K562 (cell line): Measurements from ENCODE around the gene LAT. TPM values are rescaled to one million over a fixed set of nuclear protein-coding genes. Genes with fewer than 3 reads are reported as not detected.

Experiments
- ARID3A ChIP-seq: IDR thresholded peaks from 2 replicates; pipeline ENCODE4 v1.6.1; 2012; ENCODE audit warnings: low read depth, low read length, improper control_type of control experiment, borderline replicate concordance
- CHD1 ChIP-seq: fragments of 200-600 bp; sonication (generic); IDR thresholded peaks from one replicate; pipeline ENCODE4 v1.6.1; 2012; ENCODE audit warnings: mild to moderate bottlenecking, moderate library complexity, low read length, inconsistent platforms
- GTF2E2 ChIP-seq: fragments of 200-800 bp; sonication (Bioruptor generic); IDR thresholded peaks from 2 replicates; pipeline ENCODE4 v1.6.1; 2016; ENCODE audit warnings: missing genetic modification characterization, missing compliant biosample characterization
- HMG20A ChIP-seq: fragments of 450-650 bp; formaldehyde crosslinking; conservative IDR thresholded peaks from 2 replicates; pipeline ENCODE4 v1.4.0; 2020; ENCODE audit warnings: mild to moderate bottlenecking, mixed read lengths
- MTA2 ChIP-seq: fragments of 450-650 bp; IDR thresholded peaks from 2 replicates; pipeline ENCODE4 v1.6.1; 2016; ENCODE audit warnings: low read depth
- NR2F6 ChIP-seq: fragments of 450-650 bp; formaldehyde crosslinking; IDR thresholded peaks from 2 replicates; pipeline ENCODE4 v1.4.0; 2020; ENCODE audit warnings: mild to moderate bottlenecking
- OTX1 ChIP-seq: fragments of 450-650 bp; formaldehyde crosslinking; IDR thresholded peaks from 2 replicates; pipeline ENCODE4 v1.4.0; 2022; ENCODE audit warnings: mild to moderate bottlenecking
- PYGO2 ChIP-seq: fragments of 450-650 bp; IDR thresholded peaks from 2 replicates; pipeline ENCODE4 v1.6.1; 2016; ENCODE audit warnings: mild to moderate bottlenecking, missing genetic modification characterization, moderate library complexity, missing compliant biosample characterization
- SNRNP70 ChIP-seq: fragments of 200-400 bp; formaldehyde crosslinking; optimal IDR thresholded peaks from 2 replicates; pipeline ENCODE3; 2017; ENCODE audit warnings: low read depth, low read length
- STAT6 ChIP-seq: sonication (generic); formaldehyde crosslinking; IDR thresholded peaks from 2 replicates; pipeline ENCODE4 v1.8.1; 2023; ENCODE audit warnings: mild to moderate bottlenecking, missing genetic modification reagents
- TBP ChIP-seq: optimal IDR thresholded peaks from 2 replicates; pipeline ENCODE3; 2011; ENCODE audit warnings: low read depth, low read length, improper control_type of control experiment
- ZNF165 ChIP-seq: fragments of 250-450 bp; sonication (Bioruptor Pico); IDR thresholded peaks from 2 replicates; pipeline ENCODE4 v1.4.0; 2020; ENCODE audit warnings: borderline replicate concordance
- ZNF75A ChIP-seq: fragments of 450-650 bp; formaldehyde crosslinking; IDR thresholded peaks from 2 replicates; pipeline ENCODE4 v1.4.0; 2020; ENCODE audit warnings: mild to moderate bottlenecking
- ZNF785 ChIP-seq: fragments of 250-450 bp; sonication (Bioruptor Pico); IDR thresholded peaks from 2 replicates; pipeline ENCODE4 v1.4.0; 2020; ENCODE audit warnings: mild to moderate bottlenecking
- polyA plus RNA-seq, 8 experiments: library from polyadenylated mRNA; depleted of rRNA in 4 of 8; stranded (reverse) in 5 of 8; unstranded in 3 of 8; fragments of >200 nt; fragmentation: Nextera tagmentation in 2 of 8; fragmentation: Illumina TruSeq in 1 of 8; extraction: Ambion mirVana in 2 of 8; extraction: Trizol in 1 of 8; gene quantifications; 2 replicates each; pipeline versions ENCODE4 v1.2.1 to v1.2.3, GENCODE V29; 2011 to 2014; ENCODE audit warnings: inconsistent platforms in 1 of 8, missing spikeins in 1 of 8
- total RNA-seq, 7 experiments: library from RNA; depleted of rRNA in 6 of 7; stranded (reverse); fragments of >200 nt in 6 of 7; fragmentation: Illumina TruSeq in 2 of 7; extraction: Trizol in 2 of 7; gene quantifications; 2 replicates each; pipeline versions ENCODE4 v1.2.1 to v1.2.3, GENCODE V29; 2011 to 2021; ENCODE audit warnings: low replicate concordance in 1 of 7
- TF ChIP-seq, protein P1 (sequence below), 2 experiments: fragments of 450-650 bp in 1 of 2; IDR thresholded peaks; 2 replicates each; pipeline ENCODE4 v1.6.1; 2011 to 2017; ENCODE audit warnings: low read depth in 2 of 2, antibody characterized with exemption in 1 of 2, borderline replicate concordance in 1 of 2, low read length in 1 of 2, mild to moderate bottlenecking in 1 of 2, mixed read lengths in 1 of 2; ENCODE audit not compliant: control insufficient read depth in 1 of 2
- TF ChIP-seq, protein P2 (sequence below): fragments of 450-650 bp; conservative IDR thresholded peaks from 2 replicates; pipeline ENCODE4 v1.6.1; 2016; ENCODE audit warnings: missing genetic modification characterization, low read depth, mild to moderate bottlenecking, control low read depth, missing compliant biosample characterization
- TF ChIP-seq, protein P3 (sequence below): IDR thresholded peaks from 2 replicates; pipeline ENCODE4 v1.6.1; 2014; ENCODE audit warnings: antibody characterized with exemption

The LAT gene
- total and polyA plus RNA-seq, 9 of the 15 experiments (the other 6 are each of a cell fraction or from before 2014, with no cell fraction given): 0.40 to 4.2 (median 1.3) TPM

- TF ChIP-seq, protein P1, sequence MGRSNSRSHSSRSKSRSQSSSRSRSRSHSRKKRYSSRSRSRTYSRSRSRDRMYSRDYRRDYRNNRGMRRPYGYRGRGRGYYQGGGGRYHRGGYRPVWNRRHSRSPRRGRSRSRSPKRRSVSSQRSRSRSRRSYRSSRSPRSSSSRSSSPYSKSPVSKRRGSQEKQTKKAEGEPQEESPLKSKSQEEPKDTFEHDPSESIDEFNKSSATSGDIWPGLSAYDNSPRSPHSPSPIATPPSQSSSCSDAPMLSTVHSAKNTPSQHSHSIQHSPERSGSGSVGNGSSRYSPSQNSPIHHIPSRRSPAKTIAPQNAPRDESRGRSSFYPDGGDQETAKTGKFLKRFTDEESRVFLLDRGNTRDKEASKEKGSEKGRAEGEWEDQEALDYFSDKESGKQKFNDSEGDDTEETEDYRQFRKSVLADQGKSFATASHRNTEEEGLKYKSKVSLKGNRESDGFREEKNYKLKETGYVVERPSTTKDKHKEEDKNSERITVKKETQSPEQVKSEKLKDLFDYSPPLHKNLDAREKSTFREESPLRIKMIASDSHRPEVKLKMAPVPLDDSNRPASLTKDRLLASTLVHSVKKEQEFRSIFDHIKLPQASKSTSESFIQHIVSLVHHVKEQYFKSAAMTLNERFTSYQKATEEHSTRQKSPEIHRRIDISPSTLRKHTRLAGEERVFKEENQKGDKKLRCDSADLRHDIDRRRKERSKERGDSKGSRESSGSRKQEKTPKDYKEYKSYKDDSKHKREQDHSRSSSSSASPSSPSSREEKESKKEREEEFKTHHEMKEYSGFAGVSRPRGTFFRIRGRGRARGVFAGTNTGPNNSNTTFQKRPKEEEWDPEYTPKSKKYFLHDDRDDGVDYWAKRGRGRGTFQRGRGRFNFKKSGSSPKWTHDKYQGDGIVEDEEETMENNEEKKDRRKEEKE (IDR thresholded peaks at IDR 0.05; ENCODE audit: borderline replicate concordance in 1 of 2, control insufficient read depth in 1 of 2, low read depth in 2 of 2, low read length in 1 of 2): no peak
- TF ChIP-seq STAT6 (CRISPR knock-in tag) (0 out of 2 replicates have a peak, but pooled peaks have one; percentile 69), TBP (peak; percentile 83), MTA2 (no peak), SNRNP70 (no peak), NR2F6 (CRISPR knock-in tag) (no peak), HMG20A (CRISPR knock-in tag) (no peak), ARID3A (peak; percentile 93), ZNF165 (CRISPR knock-in tag) (no peak), GTF2E2 (peak; percentile 45; the same call in 1 of the 2 replicates), ZNF785 (CRISPR knock-in tag) (no peak), OTX1 (CRISPR knock-in tag) (0 out of 2 replicates have a peak, but pooled peaks have one; percentile 38), ZNF75A (CRISPR knock-in tag) (no peak), PYGO2 (tag) (no peak), CHD1 (peak; percentile 78)
- TF ChIP-seq, protein P2, sequence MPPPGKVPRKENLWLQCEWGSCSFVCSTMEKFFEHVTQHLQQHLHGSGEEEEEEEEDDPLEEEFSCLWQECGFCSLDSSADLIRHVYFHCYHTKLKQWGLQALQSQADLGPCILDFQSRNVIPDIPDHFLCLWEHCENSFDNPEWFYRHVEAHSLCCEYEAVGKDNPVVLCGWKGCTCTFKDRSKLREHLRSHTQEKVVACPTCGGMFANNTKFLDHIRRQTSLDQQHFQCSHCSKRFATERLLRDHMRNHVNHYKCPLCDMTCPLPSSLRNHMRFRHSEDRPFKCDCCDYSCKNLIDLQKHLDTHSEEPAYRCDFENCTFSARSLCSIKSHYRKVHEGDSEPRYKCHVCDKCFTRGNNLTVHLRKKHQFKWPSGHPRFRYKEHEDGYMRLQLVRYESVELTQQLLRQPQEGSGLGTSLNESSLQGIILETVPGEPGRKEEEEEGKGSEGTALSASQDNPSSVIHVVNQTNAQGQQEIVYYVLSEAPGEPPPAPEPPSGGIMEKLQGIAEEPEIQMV: no peak
- TF ChIP-seq, protein P3, sequence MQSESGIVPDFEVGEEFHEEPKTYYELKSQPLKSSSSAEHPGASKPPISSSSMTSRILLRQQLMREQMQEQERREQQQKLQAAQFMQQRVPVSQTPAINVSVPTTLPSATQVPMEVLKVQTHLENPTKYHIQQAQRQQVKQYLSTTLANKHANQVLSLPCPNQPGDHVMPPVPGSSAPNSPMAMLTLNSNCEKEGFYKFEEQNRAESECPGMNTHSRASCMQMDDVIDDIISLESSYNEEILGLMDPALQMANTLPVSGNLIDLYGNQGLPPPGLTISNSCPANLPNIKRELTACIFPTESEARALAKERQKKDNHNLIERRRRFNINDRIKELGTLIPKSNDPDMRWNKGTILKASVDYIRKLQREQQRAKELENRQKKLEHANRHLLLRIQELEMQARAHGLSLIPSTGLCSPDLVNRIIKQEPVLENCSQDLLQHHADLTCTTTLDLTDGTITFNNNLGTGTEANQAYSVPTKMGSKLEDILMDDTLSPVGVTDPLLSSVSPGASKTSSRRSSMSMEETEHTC: no peak
Observed at GRCh38 chr16:28950648-28951409, 34.0 kb upstream of the LAT start, which contains the start of gene NFATC2IP (continued).
